Adrenal gland (tissue), 5 donors: ENCODE measurements around the gene HLA-F.

Experiments used
- CTCF ChIP-seq, 6 experiments: fragments of 450-650 bp in 4 of 6; fragments of 200-600 bp in 2 of 6; sonication (generic) in 1 of 6; IDR thresholded peaks; 1 replicate in 5 of 6; 2 replicates in 1 of 6; pipeline versions ENCODE4 v1.5.1 to v1.8.0; 2016 to 2021; ENCODE audit warnings: antibody characterized with exemption in 6 of 6, mild to moderate bottlenecking in 2 of 6, moderate library complexity in 1 of 6
- POLR2A ChIP-seq, 2 donors: fragments of 450-650 bp; IDR thresholded peaks; one replicate each; pipeline ENCODE4 v1.6.1; 2017; ENCODE audit warnings: antibody characterized with exemption in 2 of 2, mild to moderate bottlenecking in 2 of 2, moderate library complexity in 1 of 2
- donor health status: DM: no; HTN: no; CAD: no.

GRCh38 chr6:29742127-29742526 lies 18.9 kb downstream of the HLA-F start:
- TF ChIP-seq CTCF (IDR thresholded peaks at IDR 0.05) (no peak), POLR2A (IDR thresholded peaks at IDR 0.05) (no peak)
